Activated CD4-positive, alpha-beta memory T cell treated with anti-CD3 and anti-CD28 coated beads for 36 hours (primary cell): ENCODE measurements around the gene SLC35B1. TPM values are rescaled to one million over a fixed set of nuclear protein-coding genes. Genes with fewer than 3 reads are reported as not detected.
"Not testable (repeated sequence)": the region's sequence is repeated elsewhere in the genome, so short reads cannot be mapped to it uniquely, and the experiment has no call there.

ENCODE experiments used
- CTCF ChIA-PET: fragments of 350-600 bp; sonication (Branson Sonifier 250); formaldehyde crosslinking; loops from one replicate; lab custom pipeline; 2021; ENCODE audit warnings: antibody characterized with exemption, inconsistent platforms; lab: Charles Lee
- POLR2A ChIA-PET: fragments of 350-600 bp; sonication (Branson Sonifier 250); formaldehyde crosslinking; loops from one replicate; lab custom pipeline; 2021; ENCODE audit warnings: antibody characterized with exemption; lab: Charles Lee
- DNase-seq: peaks from one replicate; pipeline ENCODE4 v3.0.0-alpha.2; 2020
- H3K27ac Mint-ChIP-seq: one replicate; pipeline ENCODE4 v1.8.0; 2021; ENCODE audit warnings: mixed read lengths
- H3K27me3 Mint-ChIP-seq: one replicate; pipeline ENCODE4 v1.8.0; 2021; ENCODE audit warnings: mixed read lengths
- H3K36me3 Mint-ChIP-seq: one replicate; pipeline ENCODE4 v1.8.0; 2021; ENCODE audit warnings: mixed read lengths
- H3K4me1 Mint-ChIP-seq: one replicate; pipeline ENCODE4 v1.8.0; 2021; ENCODE audit warnings: low read depth, mixed read lengths
- H3K4me3 Mint-ChIP-seq: one replicate; pipeline ENCODE4 v1.8.0; 2021; ENCODE audit warnings: mild to moderate bottlenecking, mixed read lengths
- H3K9me3 Mint-ChIP-seq: one replicate; pipeline ENCODE4 v1.8.0; 2021; ENCODE audit warnings: mixed read lengths
- intact Hi-C: fragments of 100-400 bp; cut with micrococcal nuclease; formaldehyde crosslinking; loops from one replicate; pipeline ENCODE4 v1.15.1; 2023
- total RNA-seq, 2 experiments: library from RNA; stranded (reverse); gene quantifications; one replicate each; pipeline ENCODE4 v1.2.3, GENCODE V29; 2021

The SLC35B1 gene
- total RNA-seq, 2 experiments from 2014 or later, result 48.3 to 54.1 TPM

GRCh38 chr17:49687878-49688491, 19.8 kb downstream of the SLC35B1 start:
- DNase-seq, result peak; percentile 31
- CTCF ChIA-PET, result interaction anchor here (1.4 to 24.6 kb wide), 5 partner anchors 8 to 132 kb away, joined by 3 to 564 read pairs (median 5); partner anchors contain the start of gene NXPH3
- H3K36me3 Mint-ChIP-seq, result no peaks in the 10 kb centered on the region
- POLR2A ChIA-PET, result interaction anchor here (0.7 to 0.9 kb wide), 2 partner anchors 11 kb away, joined by 3 to 4 read pairs; no protein-coding TSS in a partner anchor
- no peaks in the 10 kb centered on the region for H3K27me3 Mint-ChIP-seq
- peak overlapping the region; percentile 88 for H3K27ac Mint-ChIP-seq
- H3K9me3 Mint-ChIP-seq, result no peaks in the 10 kb centered on the region
- intact Hi-C loops, result loop anchor here (1.0 kb wide), 1 partner anchor 10 kb away; the partner anchor contains the start of gene SPOP
- peaks cover 32% of the 10 kb centered on the region for H3K4me1 Mint-ChIP-seq
- peak overlapping the region; percentile 45 for H3K4me3 Mint-ChIP-seq

- Mint-ChIP-seq H3K4me1 (peaks cover 10% of the 10 kb centered on the region), H3K27ac (no peak overlapping the region), H3K4me3 (no peak overlapping the region), H3K9me3 (peaks cover 2% of the 10 kb centered on the region), H3K36me3 (peaks cover 9% of the 10 kb centered on the region), H3K27me3 (peaks cover 4% of the 10 kb centered on the region)
- POLR2A ChIA-PET, result interaction anchor here (0.6 kb wide), 1 partner anchor 23 kb away, joined by 3 read pairs; no protein-coding TSS in a partner anchor
- CTCF ChIA-PET, result interaction anchor here (0.7 to 2.8 kb wide), 5 partner anchors 14 to 125 kb away, joined by 3 to 11 read pairs (median 6); partner anchors contain the start of gene SLC35B1
- no peak for DNase-seq
- intact Hi-C loops, result no loop called here
Measured at GRCh38 chr17:49681106-49681979, 26.4 kb downstream of the SLC35B1 start.

- Mint-ChIP-seq H3K36me3 (peaks cover 9% of the 10 kb centered on the region), H3K9me3 (peaks cover 2% of the 10 kb centered on the region), H3K27me3 (peaks cover 4% of the 10 kb centered on the region), H3K27ac (no peak overlapping the region), H3K4me1 (peaks cover 21% of the 10 kb centered on the region), H3K4me3 (no peak overlapping the region)
- ChIA-PET POLR2A (no interaction called here), CTCF (interaction anchor here (0.6 to 2.8 kb wide), 5 partner anchors 15 to 124 kb away, joined by 3 to 10 read pairs (median 5); no protein-coding TSS in a partner anchor)
- intact Hi-C loops, result no loop called here
- no peak for DNase-seq
Measured at GRCh38 chr17:49680314-49680713, 27.4 kb downstream of the SLC35B1 start.

- peak within 1 kb of the TSS; percentile 99 for H3K27ac Mint-ChIP-seq
- H3K4me3 Mint-ChIP-seq, result peak within 1 kb of the TSS; percentile 95
- peaks cover 2% of the 10 kb centered on the region for H3K9me3 Mint-ChIP-seq
- ChIA-PET CTCF (interaction anchor here (1.0 to 2.7 kb wide), 4 partner anchors 18 to 121 kb away, joined by 4 to 16 read pairs (median 8); partner anchors contain the start of gene SLC35B1), POLR2A (interaction anchor here (0.6 to 1.3 kb wide), 4 partner anchors 18 to 86 kb away, joined by 3 to 9 read pairs (median 3); partner anchors contain the start of gene FAM117A)
- peak; percentile 100 for DNase-seq
- peaks cover 37% of the 10 kb centered on the region for H3K4me1 Mint-ChIP-seq
- H3K36me3 Mint-ChIP-seq, result peaks cover 21% of the 10 kb centered on the region
- H3K27me3 Mint-ChIP-seq, result peaks cover 4% of the 10 kb centered on the region
- intact Hi-C loops, result loop anchor here (1.0 to 10.0 kb wide), 10 partner anchors 10 to 1039 kb away; partner anchors contain the start of genes FAM117A, LUC7L3 and PHB1
Measured at GRCh38 chr17:49677933-49678847, 29.6 kb downstream of the SLC35B1 start, which contains the start of gene SPOP. Gene SPOP (minus strand): TSS chr17:49678097. CDS start chr17:49622810, 55,287 bp downstream.

- H3K4me3 Mint-ChIP-seq, result peak overlapping the region; percentile 95
- H3K27me3 Mint-ChIP-seq, result peaks cover 4% of the 10 kb centered on the region
- H3K4me1 Mint-ChIP-seq, result peaks cover 43% of the 10 kb centered on the region
- peaks cover 2% of the 10 kb centered on the region for H3K9me3 Mint-ChIP-seq
- peak; percentile 96 for DNase-seq
- intact Hi-C loops, result loop anchor here (1.0 to 10.0 kb wide), 6 partner anchors 19 to 1040 kb away; partner anchors contain the start of genes LUC7L3 and PHB1
- peak overlapping the region; percentile 99 for H3K27ac Mint-ChIP-seq
- POLR2A ChIA-PET, result interaction anchor here (0.6 to 1.3 kb wide), 6 partner anchors 10 to 111 kb away, joined by 3 to 9 read pairs (median 3); partner anchors contain the start of gene FAM117A
- H3K36me3 Mint-ChIP-seq, result peaks cover 21% of the 10 kb centered on the region
- CTCF ChIA-PET, result interaction anchor here (0.6 to 2.7 kb wide), 6 partner anchors 13 to 784 kb away, joined by 3 to 16 read pairs (median 5); partner anchors contain the start of gene SLC35B1
Measured at GRCh38 chr17:49677134-49677932, 30.4 kb downstream of the SLC35B1 start.

- intact Hi-C loops, result loop anchor here (1.0 to 10.0 kb wide), 6 partner anchors 20 to 1041 kb away; partner anchors contain the start of genes LUC7L3 and PHB1
- DNase-seq, result no peak
- ChIA-PET CTCF (interaction anchor here (0.6 to 2.7 kb wide), 4 partner anchors 20 to 106 kb away, joined by 4 to 16 read pairs (median 7); no protein-coding TSS in a partner anchor), POLR2A (interaction anchor here (1.3 to 1.4 kb wide), 2 partner anchors 30 to 32 kb away, joined by 3 to 5 read pairs; partner anchors contain the start of gene SLC35B1)
- H3K9me3 Mint-ChIP-seq, result peaks cover 2% of the 10 kb centered on the region
- H3K4me3 Mint-ChIP-seq, result peak overlapping the region; percentile 95
- peaks cover 21% of the 10 kb centered on the region for H3K36me3 Mint-ChIP-seq
- H3K27ac Mint-ChIP-seq, result peak overlapping the region; percentile 99
- H3K4me1 Mint-ChIP-seq, result peaks cover 48% of the 10 kb centered on the region
- peaks cover 4% of the 10 kb centered on the region for H3K27me3 Mint-ChIP-seq
Measured at GRCh38 chr17:49676276-49676868, 31.4 kb downstream of the SLC35B1 start.

GRCh38 chr17:49674507-49674906, 33.3 kb downstream of the SLC35B1 start:
- ChIA-PET CTCF (interaction anchor here (0.6 kb wide), 1 partner anchor 1394 kb away, joined by 3 read pairs; no protein-coding TSS in a partner anchor), POLR2A (no interaction called here)
- intact Hi-C loops, result loop anchor here (10.0 kb wide), 2 partner anchors 60 to 260 kb away; partner anchors contain the start of gene PHB1
- peaks cover 4% of the 10 kb centered on the region for H3K27me3 Mint-ChIP-seq
- peaks cover 2% of the 10 kb centered on the region for H3K9me3 Mint-ChIP-seq
- H3K27ac Mint-ChIP-seq, result peak overlapping the region; percentile 99
- H3K4me3 Mint-ChIP-seq, result no peak overlapping the region
- peaks cover 21% of the 10 kb centered on the region for H3K36me3 Mint-ChIP-seq
- no peak for DNase-seq
- H3K4me1 Mint-ChIP-seq, result peaks cover 62% of the 10 kb centered on the region

GRCh38 chr17:49673679-49674078, 34.1 kb downstream of the SLC35B1 start:
- H3K9me3 Mint-ChIP-seq, DNase-seq, H3K27me3 Mint-ChIP-seq, H3K4me3 Mint-ChIP-seq, CTCF ChIA-PET, POLR2A ChIA-PET: not testable (repeated sequence)
- peak overlapping the region; percentile 29 for H3K27ac Mint-ChIP-seq
- H3K4me1 Mint-ChIP-seq, result peaks cover 62% of the 10 kb centered on the region
- intact Hi-C loops, result loop anchor here (10.0 kb wide), 2 partner anchors 59 to 259 kb away; partner anchors contain the start of gene PHB1
- peaks cover 21% of the 10 kb centered on the region for H3K36me3 Mint-ChIP-seq

GRCh38 chr17:49670641-49671040, 37.1 kb downstream of the SLC35B1 start:
- intact Hi-C loops, result loop anchor here (10.0 kb wide), 2 partner anchors 56 to 256 kb away; partner anchors contain the start of gene PHB1
- Mint-ChIP-seq H3K4me3 (no peak overlapping the region), H3K27me3 (no peaks in the 10 kb centered on the region), H3K4me1 (peaks cover 56% of the 10 kb centered on the region), H3K9me3 (no peaks in the 10 kb centered on the region), H3K27ac (peak overlapping the region; percentile 8), H3K36me3 (peaks cover 12% of the 10 kb centered on the region)
- DNase-seq, result no peak
- ChIA-PET CTCF (interaction anchor here (2.1 kb wide), 1 partner anchor 24 kb away, joined by 6 read pairs; no protein-coding TSS in a partner anchor), POLR2A (no interaction called here)
